GM21515 (cell line): Measurements from ENCODE around the gene NRIP2.

ENCODE experiments used
- ATAC-seq: cut with Tn5 transposase; IDR thresholded peaks from one replicate; pipeline ENCODE4 v1.9.1; 2021; ENCODE audit not compliant: unreplicated experiment

NRIP2 gene

GRCh38 chr12:2776129-2776806 lies 58.6 kb downstream of the NRIP2 start:
- ATAC-seq = no peak

DNA sequence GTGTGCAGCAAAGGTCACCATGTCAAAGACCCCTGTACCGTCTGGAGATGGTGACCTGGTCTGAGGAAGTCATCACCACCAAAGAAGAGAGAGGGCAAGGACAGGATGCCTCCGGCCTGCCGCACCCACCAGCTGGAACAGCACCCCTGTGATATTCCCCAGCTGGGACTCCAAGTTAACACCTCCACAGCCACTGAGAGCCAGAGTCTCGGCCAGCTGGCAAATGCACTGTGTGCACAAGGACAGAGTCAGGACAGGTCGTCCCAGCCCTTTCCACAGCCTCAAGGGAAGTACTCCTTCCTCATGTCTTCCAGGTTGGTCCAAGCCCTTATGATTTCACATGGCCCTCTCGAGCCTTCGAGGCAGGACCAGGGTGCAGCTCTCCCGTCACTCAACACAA lies 59.4 kb downstream of the NRIP2 start:
- ATAC-seq = no peak
